K562 (cell line): ENCODE data around the gene C1orf74. TPM values are rescaled to one million over a fixed set of nuclear protein-coding genes. Genes with fewer than 3 reads are reported as not detected.

Experiments used
- ATF7 ChIP-seq: fragments of 450-650 bp; IDR thresholded peaks from 2 replicates; pipeline ENCODE4 v1.7.1; 2014; ENCODE audit warnings: mild to moderate bottlenecking, moderate library complexity
- ELF4 ChIP-seq: fragments of 450-650 bp; formaldehyde crosslinking; IDR thresholded peaks from 2 replicates; pipeline ENCODE4 v1.4.0; 2022; ENCODE audit warnings: missing genetic modification characterization
- ETV5 ChIP-seq: sonication (generic); formaldehyde crosslinking; IDR thresholded peaks from 2 replicates; pipeline ENCODE4 v1.4.0; 2020; ENCODE audit warnings: low read depth, mild to moderate bottlenecking, missing genetic modification reagents
- ETV6 ChIP-seq, 3 experiments: fragments of 150-350 bp in 1 of 3; sonication (generic) in 1 of 3; formaldehyde crosslinking in 1 of 3; IDR thresholded peaks; 2 replicates each; pipeline versions ENCODE4 v1.6.1 to v1.8.0; 2014 to 2022; ENCODE audit warnings: borderline replicate concordance in 2 of 3, low read depth in 2 of 3, antibody characterized with exemption in 1 of 3, low read length in 1 of 3, mild to moderate bottlenecking in 1 of 3, missing genetic modification reagents in 1 of 3
- JUND ChIP-seq, 2 experiments: IDR thresholded peaks; 2 replicates in 1 of 2; 3 replicates in 1 of 2; pipeline ENCODE4 v1.6.1; 2011; ENCODE audit warnings: borderline replicate concordance in 2 of 2, low read depth in 2 of 2, low read length in 2 of 2, improper control_type of control experiment in 1 of 2, missing biosample characterization in 1 of 2, missing genetic modification characterization in 1 of 2, missing genetic modification reagents in 1 of 2
- LEF1 ChIP-seq: fragments of 450-650 bp; IDR thresholded peaks from 2 replicates; pipeline ENCODE4 v1.6.1; 2016; ENCODE audit warnings: mild to moderate bottlenecking
- MAFF ChIP-seq: IDR thresholded peaks from 2 replicates; pipeline ENCODE4 v1.6.1; 2012; ENCODE audit warnings: low read length, improper control_type of control experiment
- MEF2D ChIP-seq: conservative IDR thresholded peaks from 2 replicates; pipeline ENCODE4 v1.6.1; 2016; ENCODE audit warnings: low read depth, missing genetic modification characterization, missing compliant biosample characterization
- NONO ChIP-seq, 2 experiments: fragments of 200-400 bp in 1 of 2; fragments of 450-650 bp in 1 of 2; formaldehyde crosslinking in 1 of 2; IDR thresholded peaks; 2 replicates each; pipeline ENCODE4 v1.6.1; 2017; ENCODE audit warnings: low read depth in 2 of 2, mild to moderate bottlenecking in 2 of 2, moderate library complexity in 2 of 2, low read length in 1 of 2
- RBM39 ChIP-seq: fragments of 200-400 bp; formaldehyde crosslinking; optimal IDR thresholded peaks from 2 replicates; pipeline ENCODE3; 2018; ENCODE audit warnings: low read depth, low read length
- TCF3 ChIP-seq: sonication (generic); formaldehyde crosslinking; IDR thresholded peaks from 2 replicates; pipeline ENCODE4 v1.4.0; 2020; ENCODE audit warnings: mild to moderate bottlenecking, missing genetic modification reagents
- TEAD4 ChIP-seq, 2 experiments: sonication (generic) in 1 of 2; formaldehyde crosslinking in 1 of 2; IDR thresholded peaks; 2 replicates each; pipeline versions ENCODE4 v1.6.1 to v1.8.0; 2012 to 2022; ENCODE audit warnings: borderline replicate concordance in 1 of 2, inconsistent platforms in 1 of 2, low read length in 1 of 2, mild to moderate bottlenecking in 1 of 2, missing genetic modification reagents in 1 of 2
- ZEB2 ChIP-seq: fragments of 450-650 bp; IDR thresholded peaks from 2 replicates; pipeline ENCODE4 v1.6.1; 2016
- ZNF12 ChIP-seq: sonication (generic); formaldehyde crosslinking; IDR thresholded peaks from 2 replicates; pipeline ENCODE4 v1.4.0; 2020; ENCODE audit warnings: mild to moderate bottlenecking, missing genetic modification reagents
- ZNF584 ChIP-seq: fragments of 200-800 bp; sonication (Bioruptor generic); IDR thresholded peaks from 2 replicates; pipeline ENCODE4 v1.6.1; 2016; ENCODE audit warnings: low read depth, mild to moderate bottlenecking, missing genetic modification characterization, missing compliant biosample characterization
- polyA plus RNA-seq, 8 experiments: library from polyadenylated mRNA; depleted of rRNA in 4 of 8; stranded (reverse) in 5 of 8; unstranded in 3 of 8; fragments of >200 nt; fragmentation: Nextera tagmentation in 2 of 8; fragmentation: Illumina TruSeq in 1 of 8; extraction: Ambion mirVana in 2 of 8; extraction: Trizol in 1 of 8; gene quantifications; 2 replicates each; pipeline versions ENCODE4 v1.2.1 to v1.2.3, GENCODE V29; 2011 to 2014; ENCODE audit warnings: inconsistent platforms in 1 of 8, missing spikeins in 1 of 8
- total RNA-seq, 7 experiments: library from RNA; depleted of rRNA in 6 of 7; stranded (reverse); fragments of >200 nt in 6 of 7; fragmentation: Illumina TruSeq in 2 of 7; extraction: Trizol in 2 of 7; gene quantifications; 2 replicates each; pipeline versions ENCODE4 v1.2.1 to v1.2.3, GENCODE V29; 2011 to 2021; ENCODE audit warnings: low replicate concordance in 1 of 7
- TF ChIP-seq, protein P1 (sequence below): fragments of 250-450 bp; sonication (Bioruptor Pico); IDR thresholded peaks from 2 replicates; pipeline ENCODE4 v1.5.0; 2021; ENCODE audit warnings: mild to moderate bottlenecking, borderline replicate concordance
- TF ChIP-seq, protein P2 (sequence below): fragments of 450-650 bp; formaldehyde crosslinking; conservative IDR thresholded peaks from 2 replicates; pipeline ENCODE4 v1.4.0; 2022; ENCODE audit warnings: mild to moderate bottlenecking, missing genetic modification characterization

The C1orf74 gene
- total and polyA plus RNA-seq, 9 of the 15 experiments (the other 6 are each of a cell fraction or from before 2014, with no cell fraction given), result 4.0 to 7.6 (median 5.7) TPM

DNA sequence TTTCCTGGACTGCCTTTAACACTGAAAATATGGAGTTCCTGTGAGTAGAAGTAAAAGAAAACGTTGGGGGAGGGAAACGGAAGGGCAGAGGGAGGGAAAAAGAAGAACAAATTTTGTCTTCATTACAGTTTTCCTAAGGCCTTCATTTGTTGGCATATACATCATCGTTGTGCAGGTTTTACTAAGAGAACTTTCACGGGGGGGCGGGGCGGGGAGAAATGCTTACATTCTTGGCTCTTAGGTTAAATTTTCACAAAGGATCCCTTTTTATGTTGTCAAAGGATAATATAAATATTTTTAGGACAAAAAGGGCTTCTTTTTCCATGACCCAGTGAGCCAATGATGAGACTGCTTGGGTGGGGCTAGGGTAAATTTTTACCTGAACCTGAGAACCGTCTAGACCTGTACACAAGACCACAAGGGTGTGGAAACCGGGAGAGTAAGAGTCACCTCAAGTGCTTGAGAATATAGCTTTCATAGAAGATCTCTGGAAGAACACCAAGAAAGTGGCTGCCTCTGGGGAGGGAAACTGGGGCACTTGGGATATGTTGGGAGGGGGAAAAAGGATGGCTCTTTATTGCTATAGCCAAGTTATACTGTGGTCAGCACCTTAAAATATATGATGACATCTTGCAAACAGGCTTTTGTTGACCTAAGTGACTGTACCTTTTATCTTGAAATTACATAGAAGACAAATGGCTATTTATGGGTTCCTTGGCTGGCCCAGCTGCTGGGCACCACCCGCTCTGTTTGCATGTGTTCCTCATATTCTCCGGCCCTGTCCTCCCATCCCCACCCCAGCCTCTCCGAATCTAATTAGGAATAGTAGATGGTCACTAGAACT, 41.5 kb upstream of the C1orf74 start (continued):
- TF ChIP-seq, protein P1, sequence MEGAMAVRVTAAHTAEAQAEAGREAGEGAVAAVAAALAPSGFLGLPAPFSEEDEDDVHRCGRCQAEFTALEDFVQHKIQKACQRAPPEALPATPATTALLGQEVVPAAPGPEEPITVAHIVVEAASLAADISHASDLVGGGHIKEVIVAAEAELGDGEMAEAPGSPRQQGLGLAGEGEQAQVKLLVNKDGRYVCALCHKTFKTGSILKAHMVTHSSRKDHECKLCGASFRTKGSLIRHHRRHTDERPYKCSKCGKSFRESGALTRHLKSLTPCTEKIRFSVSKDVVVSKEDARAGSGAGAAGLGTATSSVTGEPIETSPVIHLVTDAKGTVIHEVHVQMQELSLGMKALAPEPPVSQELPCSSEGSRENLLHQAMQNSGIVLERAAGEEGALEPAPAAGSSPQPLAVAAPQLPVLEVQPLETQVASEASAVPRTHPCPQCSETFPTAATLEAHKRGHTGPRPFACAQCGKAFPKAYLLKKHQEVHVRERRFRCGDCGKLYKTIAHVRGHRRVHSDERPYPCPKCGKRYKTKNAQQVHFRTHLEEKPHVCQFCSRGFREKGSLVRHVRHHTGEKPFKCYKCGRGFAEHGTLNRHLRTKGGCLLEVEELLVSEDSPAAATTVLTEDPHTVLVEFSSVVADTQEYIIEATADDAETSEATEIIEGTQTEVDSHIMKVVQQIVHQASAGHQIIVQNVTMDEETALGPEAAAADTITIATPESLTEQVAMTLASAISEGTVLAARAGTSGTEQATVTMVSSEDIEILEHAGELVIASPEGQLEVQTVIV (CRISPR knock-in tag), result no peak
- peak; percentile 41; the same call in 1 of the 2 replicates for TF ChIP-seq TEAD4 (IDR thresholded peaks at IDR 0.05; ENCODE audit: low read length)
- no peak for TF ChIP-seq TEAD4 (CRISPR knock-in tag; IDR thresholded peaks at IDR 0.05; ENCODE audit: borderline replicate concordance)
- TF ChIP-seq TCF3 (CRISPR knock-in tag), result peak; percentile 45; the same call in 1 of the 2 replicates
- TF ChIP-seq, protein P2, sequence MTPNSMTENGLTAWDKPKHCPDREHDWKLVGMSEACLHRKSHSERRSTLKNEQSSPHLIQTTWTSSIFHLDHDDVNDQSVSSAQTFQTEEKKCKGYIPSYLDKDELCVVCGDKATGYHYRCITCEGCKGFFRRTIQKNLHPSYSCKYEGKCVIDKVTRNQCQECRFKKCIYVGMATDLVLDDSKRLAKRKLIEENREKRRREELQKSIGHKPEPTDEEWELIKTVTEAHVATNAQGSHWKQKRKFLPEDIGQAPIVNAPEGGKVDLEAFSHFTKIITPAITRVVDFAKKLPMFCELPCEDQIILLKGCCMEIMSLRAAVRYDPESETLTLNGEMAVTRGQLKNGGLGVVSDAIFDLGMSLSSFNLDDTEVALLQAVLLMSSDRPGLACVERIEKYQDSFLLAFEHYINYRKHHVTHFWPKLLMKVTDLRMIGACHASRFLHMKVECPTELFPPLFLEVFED (CRISPR knock-in tag), result no peak
- peak; percentile 51; the same call in 1 of the 2 replicates for TF ChIP-seq ATF7
- TF ChIP-seq MEF2D, result 0 out of 2 replicates have a peak, but pooled peaks have one; percentile 47
- no peak; the same call in 1 of the 2 replicates for TF ChIP-seq LEF1
- no peak for TF ChIP-seq MAFF
- TF ChIP-seq ZNF12, result no peak
- peak; percentile 23; the same call in 1 of the 2 replicates for TF ChIP-seq JUND (IDR thresholded peaks at IDR 0.05; ENCODE audit: borderline replicate concordance, low read depth, low read length)
- TF ChIP-seq JUND (tag; IDR thresholded peaks at IDR 0.05; ENCODE audit: borderline replicate concordance, low read depth, low read length), result peak; percentile 59; the same call in 2 of the 3 replicates
- TF ChIP-seq RBM39, result no peak
- TF ChIP-seq ZEB2, result 0 out of 2 replicates have a peak, but pooled peaks have one; percentile 33
- TF ChIP-seq ETV5 (CRISPR knock-in tag), result no peak
- TF ChIP-seq ZNF584 (CRISPR knock-in tag), result no peak
- no peak for TF ChIP-seq ELF4 (CRISPR knock-in tag)
- no peak for TF ChIP-seq ETV6 (IDR thresholded peaks at IDR 0.05; ENCODE audit: borderline replicate concordance in 1 of 2, low read depth in 2 of 2, low read length in 1 of 2)
- no peak for TF ChIP-seq ETV6 (CRISPR knock-in tag; IDR thresholded peaks at IDR 0.05; ENCODE audit: borderline replicate concordance)
- no peak for TF ChIP-seq NONO (IDR thresholded peaks at IDR 0.05; ENCODE audit: low read depth in 2 of 2, low read length in 1 of 2)
